Uterine smooth muscle cell (primary cell): ENCODE results near the gene FAM163A. TPM values are rescaled to one million over a fixed set of nuclear protein-coding genes. Genes with fewer than 3 reads are reported as not detected.

Experiments
- total RNA-seq: library from RNA; depleted of rRNA; stranded (reverse); fragments of >200 nt; gene quantifications from 2 replicates; pipeline ENCODE4 v1.2.3, GENCODE V29; 2014

The FAM163A gene
- not detected in 2 replicates for total RNA-seq

DNA sequence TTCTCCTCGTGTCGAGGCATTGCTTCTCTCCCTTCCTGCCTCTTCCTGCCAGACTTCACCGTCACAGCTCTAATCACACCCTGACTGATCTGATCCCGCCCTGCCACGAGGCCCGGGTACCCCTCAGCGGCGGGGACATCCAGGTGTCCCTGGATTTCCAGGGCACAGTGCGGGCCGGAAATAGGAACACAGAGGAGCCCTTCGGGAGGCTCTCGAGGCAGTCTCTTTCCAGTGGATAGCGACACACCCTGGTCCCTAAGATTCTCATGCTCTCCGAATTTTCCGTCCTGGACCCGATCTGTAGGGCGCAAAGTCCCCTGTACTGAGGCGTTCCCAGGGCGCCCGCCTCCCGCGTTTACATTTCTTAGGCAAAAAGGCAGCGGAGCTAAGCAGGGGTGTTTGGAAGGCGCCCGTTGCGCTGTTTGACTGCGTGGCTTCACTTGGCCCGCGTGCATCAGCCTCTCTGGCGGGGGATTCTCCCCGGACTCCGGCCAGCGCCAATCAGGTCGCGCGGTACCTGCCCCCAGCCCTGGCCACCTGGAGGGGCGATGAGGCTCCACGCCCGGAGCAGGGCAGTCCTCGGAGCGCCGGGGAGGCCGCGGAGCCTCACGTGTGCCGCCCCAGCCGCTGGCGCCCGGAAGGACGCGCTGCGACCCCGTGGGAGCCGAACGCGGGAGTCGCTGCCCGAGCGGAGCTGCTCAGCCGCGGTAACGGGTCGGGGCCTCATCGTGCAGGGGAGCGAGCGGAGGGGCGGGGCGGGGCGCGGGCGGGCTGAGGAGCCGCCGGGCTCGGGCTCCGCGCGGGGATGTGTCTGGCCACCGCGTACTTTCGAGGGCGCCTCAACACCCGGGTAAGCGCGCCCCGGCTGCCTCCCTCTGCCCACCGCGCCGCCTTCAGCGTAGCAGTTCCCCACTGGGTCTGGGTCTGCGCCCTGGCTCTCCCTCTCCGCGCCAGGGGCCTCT is at the start of gene FAM163A:
Gene FAM163A, plus strand, starts transcription at position 575 of the 962 bp plus-strand sequence. CDS start 69,807 bp downstream, outside the sequence.

Other genes starting within 250 kb of the FAM163A start
- not detected in 2 replicates for gene NPHS2, start 167.3 kb upstream of the FAM163A start, total RNA-seq
- gene TDRD5, start 151.5 kb upstream of the FAM163A start, total RNA-seq = under 0.01 TPM in 1 of 2 replicates, not detected in the other
- gene TOR1AIP2, start 134.5 kb downstream of the FAM163A start, total RNA-seq = 86.9 and 94.6 TPM in 2 replicates
- 35.7 and 48.1 TPM in 2 replicates for gene TOR1AIP1, start 139.0 kb downstream of the FAM163A start, total RNA-seq
- gene CEP350, start 211.5 kb downstream of the FAM163A start, total RNA-seq = 63.2 and 78.2 TPM in 2 replicates